CD14-positive monocyte (primary cell): ENCODE measurements around the gene GLIPR1L2. TPM values are rescaled to one million over a fixed set of nuclear protein-coding genes. Genes with fewer than 3 reads are reported as not detected.

ENCODE experiments used
- DNase-seq, 3 donors: peaks; one replicate each; pipeline ENCODE4 v3.0.0-alpha.2; 2011 to 2022
- H2AFZ ChIP-seq: 2 replicates; pipeline ENCODE4 v1.6.0; 2012; ENCODE audit warnings: mild to moderate bottlenecking, low read depth, low read length, inconsistent platforms; ENCODE audit not compliant: insufficient read depth, poor library complexity, severe bottlenecking
- H3K27ac ChIP-seq, 2 donors: 1 replicate in 1 of 2; 2 replicates in 1 of 2; pipeline ENCODE4 v1.5.1; 2012 to 2013; ENCODE audit warnings: low read length in 2 of 2, control low read depth in 1 of 2, inconsistent platforms in 1 of 2, low read depth in 1 of 2, mild to moderate bottlenecking in 1 of 2
- H3K27me3 ChIP-seq, 2 donors: one replicate each; pipeline versions ENCODE4 v1.6.0 to v1.6.1; 2011 to 2013; ENCODE audit warnings: low read length in 2 of 2; ENCODE audit not compliant: control insufficient read depth in 2 of 2, insufficient read depth in 2 of 2
- H3K36me3 ChIP-seq, 2 donors: replicated peaks in 1 of 2; 1 replicate in 1 of 2; 2 replicates in 1 of 2; pipeline versions ENCODE4 v1.5.1 to v1.6.1; 2012 to 2013; ENCODE audit warnings: low read length in 2 of 2, control low read depth in 1 of 2, inconsistent platforms in 1 of 2, mild to moderate bottlenecking in 1 of 2; ENCODE audit not compliant: insufficient read depth in 2 of 2, control insufficient read depth in 1 of 2
- H3K4me1 ChIP-seq, 2 donors: 1 replicate in 1 of 2; 2 replicates in 1 of 2; pipeline versions ENCODE4 v1.5.1 to v1.6.1; 2012 to 2013; ENCODE audit warnings: low read length in 2 of 2, control low read depth in 1 of 2, inconsistent platforms in 1 of 2, mild to moderate bottlenecking in 1 of 2, moderate library complexity in 1 of 2; ENCODE audit not compliant: insufficient read depth in 2 of 2, control insufficient read depth in 1 of 2
- H3K4me2 ChIP-seq: replicated peaks from 2 replicates; pipeline ENCODE3; 2012; ENCODE audit warnings: low read length, moderate library complexity, mild to moderate bottlenecking; ENCODE audit not compliant: poor library complexity, severe bottlenecking; ENCODE audit errors: extremely low read depth
- H3K4me3 ChIP-seq, 3 experiments: fragments of 200-600 bp in 1 of 3; sonication (generic) in 1 of 3; replicated peaks in 1 of 3; 1 replicate in 2 of 3; 2 replicates in 1 of 3; pipeline ENCODE4 v1.5.1; 2011 to 2013; ENCODE audit warnings: low read length in 3 of 3, mild to moderate bottlenecking in 3 of 3, control low read depth in 2 of 3, low read depth in 2 of 3, inconsistent platforms in 1 of 3, moderate library complexity in 1 of 3
- H3K79me2 ChIP-seq: 2 replicates; pipeline ENCODE4 v1.6.0; 2012; ENCODE audit warnings: mild to moderate bottlenecking, control low read depth, inconsistent platforms, low read length, moderate library complexity; ENCODE audit not compliant: insufficient read depth
- H3K9ac ChIP-seq: 2 replicates; pipeline ENCODE4 v1.6.0; 2017; ENCODE audit warnings: low read length, mild to moderate bottlenecking; ENCODE audit not compliant: insufficient read depth, poor library complexity, severe bottlenecking
- H3K9me3 ChIP-seq, 2 donors: replicated peaks in 1 of 2; 1 replicate in 1 of 2; 2 replicates in 1 of 2; pipeline versions ENCODE4 v1.5.1 to v1.6.1; 2012 to 2013; ENCODE audit warnings: low read length in 2 of 2, control low read depth in 1 of 2; ENCODE audit not compliant: control insufficient read depth in 1 of 2, insufficient read depth in 1 of 2
- H4K20me1 ChIP-seq: 2 replicates; pipeline ENCODE4 v1.6.0; 2012; ENCODE audit warnings: mild to moderate bottlenecking, low read length, control low read depth, moderate library complexity; ENCODE audit not compliant: insufficient read depth
- H3K27ac Mint-ChIP-seq, 7 donors: one replicate each; pipeline ENCODE4 v1.8.0; 2020; ENCODE audit warnings: mild to moderate bottlenecking in 7 of 7, mixed read lengths in 7 of 7, moderate library complexity in 6 of 7, inconsistent platforms in 2 of 7
- H3K27me3 Mint-ChIP-seq, 3 donors: one replicate each; pipeline ENCODE4 v1.8.0; 2021 to 2022; ENCODE audit warnings: low read depth in 3 of 3, mild to moderate bottlenecking in 3 of 3, mixed read lengths in 3 of 3, moderate library complexity in 3 of 3, inconsistent platforms in 1 of 3
- H3K36me3 Mint-ChIP-seq, 2 donors: one replicate each; pipeline ENCODE4 v1.8.0; 2020; ENCODE audit warnings: mixed read lengths in 2 of 2, inconsistent platforms in 1 of 2, mild to moderate bottlenecking in 1 of 2
- H3K4me1 Mint-ChIP-seq: one replicate; pipeline ENCODE4 v1.8.0; 2020; ENCODE audit warnings: mild to moderate bottlenecking, mixed read lengths
- H3K4me3 Mint-ChIP-seq, 2 donors: one replicate each; pipeline ENCODE4 v1.8.0; 2020; ENCODE audit warnings: mild to moderate bottlenecking in 2 of 2, mixed read lengths in 2 of 2, moderate library complexity in 1 of 2
- H3K9me3 Mint-ChIP-seq, 7 donors: one replicate each; pipeline ENCODE4 v1.8.0; 2020 to 2022; ENCODE audit warnings: mixed read lengths in 7 of 7, mild to moderate bottlenecking in 6 of 7, moderate library complexity in 6 of 7, inconsistent platforms in 2 of 7
- intact Hi-C, 2 donors: fragments of 100-400 bp; cut with micrococcal nuclease; formaldehyde crosslinking; loops; one replicate each; pipeline versions ENCODE4 v1.15.0 to v1.15.1; 2023
- polyA plus RNA-seq, 3 donors: library from polyadenylated mRNA; depleted of rRNA in 1 of 3; unstranded in 2 of 3; stranded (reverse) in 1 of 3; fragments of 300-500 nt in 2 of 3; fragments of >200 nt in 1 of 3; fragmentation: Illumina TruSeq in 2 of 3; gene quantifications; 1 replicate in 2 of 3; 2 replicates in 1 of 3; pipeline ENCODE4 v1.2.3, GENCODE V29; 2012 to 2021
- TF ChIP-seq, protein P1 (sequence below): fragments of 200-600 bp; IDR thresholded peaks from one replicate; pipeline ENCODE4 v1.8.0; 2022; ENCODE audit warnings: antibody characterized with exemption, mild to moderate bottlenecking

GLIPR1L2 gene
- polyA plus RNA-seq, 3 donors, result 0.11 to 0.24 TPM; not detected in 1

DNA sequence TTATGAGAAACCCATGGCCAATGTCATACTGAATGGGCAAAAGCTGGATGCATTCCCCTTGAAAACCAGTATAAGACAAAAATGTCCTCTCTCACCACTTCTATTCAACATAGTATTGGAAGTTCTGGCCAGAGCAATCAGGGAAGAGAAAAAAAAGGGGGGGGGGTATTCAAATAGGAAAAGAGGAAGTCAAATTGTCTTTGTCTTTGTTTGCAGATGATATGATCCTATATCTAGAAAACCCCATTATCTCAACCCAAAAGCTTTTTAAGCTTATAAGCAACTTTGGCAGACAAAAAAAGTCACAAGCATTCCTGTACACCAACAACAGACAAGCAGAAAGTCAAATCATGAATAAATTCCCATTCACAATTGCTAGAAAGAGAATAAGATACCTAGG is 36.9 kb upstream of the GLIPR1L2 start:
- Mint-ChIP-seq H3K27me3 (peaks cover 0 to 3% (median 1%) of the 10 kb centered on the region in 3 donors), H3K4me1 (peaks cover 2% of the 10 kb centered on the region), H3K4me3 (no peak overlapping the region), H3K36me3 (no peaks in the 10 kb centered on the region), H3K9me3 (peaks cover 0 to 22% (median 11%) of the 10 kb centered on the region in 7 donors), H3K27ac (no peak overlapping the region)
- TF ChIP-seq, protein P1, sequence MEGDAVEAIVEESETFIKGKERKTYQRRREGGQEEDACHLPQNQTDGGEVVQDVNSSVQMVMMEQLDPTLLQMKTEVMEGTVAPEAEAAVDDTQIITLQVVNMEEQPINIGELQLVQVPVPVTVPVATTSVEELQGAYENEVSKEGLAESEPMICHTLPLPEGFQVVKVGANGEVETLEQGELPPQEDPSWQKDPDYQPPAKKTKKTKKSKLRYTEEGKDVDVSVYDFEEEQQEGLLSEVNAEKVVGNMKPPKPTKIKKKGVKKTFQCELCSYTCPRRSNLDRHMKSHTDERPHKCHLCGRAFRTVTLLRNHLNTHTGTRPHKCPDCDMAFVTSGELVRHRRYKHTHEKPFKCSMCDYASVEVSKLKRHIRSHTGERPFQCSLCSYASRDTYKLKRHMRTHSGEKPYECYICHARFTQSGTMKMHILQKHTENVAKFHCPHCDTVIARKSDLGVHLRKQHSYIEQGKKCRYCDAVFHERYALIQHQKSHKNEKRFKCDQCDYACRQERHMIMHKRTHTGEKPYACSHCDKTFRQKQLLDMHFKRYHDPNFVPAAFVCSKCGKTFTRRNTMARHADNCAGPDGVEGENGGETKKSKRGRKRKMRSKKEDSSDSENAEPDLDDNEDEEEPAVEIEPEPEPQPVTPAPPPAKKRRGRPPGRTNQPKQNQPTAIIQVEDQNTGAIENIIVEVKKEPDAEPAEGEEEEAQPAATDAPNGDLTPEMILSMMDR, result no peak
- DNase-seq, result no peak
- H3K27ac ChIP-seq, result no peak overlapping the region
- H3K9ac ChIP-seq, result no peak overlapping the region
- no peaks in the 10 kb centered on the region for H3K9me3 ChIP-seq
- H3K27me3 ChIP-seq, result no peaks in the 10 kb centered on the region
- no peak overlapping the region for H2AFZ ChIP-seq
- H3K4me1 ChIP-seq, result no peaks in the 10 kb centered on the region
- no peaks in the 10 kb centered on the region for H4K20me1 ChIP-seq
- H3K36me3 ChIP-seq, result no peaks in the 10 kb centered on the region
- no peaks in the 10 kb centered on the region for H3K79me2 ChIP-seq
- H3K4me3 ChIP-seq, result no peak overlapping the region
- H3K4me2 ChIP-seq, result no peak overlapping the region
- intact Hi-C loops, result no loop called here

DNA sequence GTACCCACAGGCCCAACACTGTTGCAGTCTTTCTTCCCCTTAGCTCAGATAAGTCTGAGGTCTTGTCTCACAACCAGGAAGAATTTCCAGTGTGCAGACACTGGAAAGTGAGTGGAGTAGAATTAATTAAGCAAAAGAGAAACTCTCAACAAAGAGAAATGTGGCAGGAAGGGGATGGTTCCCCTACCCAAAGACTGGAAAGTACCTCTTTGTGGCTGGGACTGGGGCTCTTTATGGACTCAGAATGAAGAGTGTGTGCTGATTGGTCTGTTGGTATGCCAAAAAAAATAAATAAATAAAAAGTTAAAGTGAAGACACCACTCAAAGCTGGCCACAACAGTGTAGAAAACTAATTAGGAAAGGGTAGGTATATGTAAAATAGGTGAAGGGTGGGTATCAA is 30.0 kb upstream of the GLIPR1L2 start:
- Mint-ChIP-seq H3K4me1 (peaks cover 12% of the 10 kb centered on the region), H3K27ac (no peak overlapping the region), H3K27me3 (peaks cover 0 to 2% (median 0%) of the 10 kb centered on the region in 3 donors), H3K4me3 (no peak overlapping the region), H3K9me3 (peaks cover 0 to 9% (median 3%) of the 10 kb centered on the region in 7 donors), H3K36me3 (no peaks in the 10 kb centered on the region)
- no peaks in the 10 kb centered on the region for H4K20me1 ChIP-seq
- H3K27ac ChIP-seq, result no peak overlapping the region
- no peak overlapping the region for H3K4me2 ChIP-seq
- H3K36me3 ChIP-seq, result no peaks in the 10 kb centered on the region
- TF ChIP-seq, protein P1, result no peak
- H3K27me3 ChIP-seq, result no peaks in the 10 kb centered on the region
- DNase-seq, result no peak
- H3K4me3 ChIP-seq, result no peak overlapping the region
- H3K79me2 ChIP-seq, result no peaks in the 10 kb centered on the region
- H2AFZ ChIP-seq, result no peak overlapping the region
- no peak overlapping the region for H3K9ac ChIP-seq
- H3K4me1 ChIP-seq, result peaks cover 4 to 8% of the 10 kb centered on the region in 2 donors
- intact Hi-C loops, result no loop called here
- peaks cover 0 to 3% of the 10 kb centered on the region in 2 donors for H3K9me3 ChIP-seq
